Chondrocyte (in vitro differentiated cells): ENCODE data around the gene PILRA. TPM values are rescaled to one million over a fixed set of nuclear protein-coding genes. Genes with fewer than 3 reads are reported as not detected.

ENCODE experiments used
- DNase-seq: peaks from one replicate; pipeline ENCODE4 v3.0.0; 2021; ENCODE audit warnings: mixed read lengths, low spot score
- H3K27ac Mint-ChIP-seq: one replicate; pipeline ENCODE4 v1.8.0; 2021; ENCODE audit warnings: mild to moderate bottlenecking, moderate library complexity, mixed read lengths; ENCODE audit not compliant: unreplicated experiment
- H3K27me3 Mint-ChIP-seq: 2 replicates; pipeline ENCODE4 v1.8.0; 2021; ENCODE audit warnings: low read depth, mixed read lengths
- H3K36me3 Mint-ChIP-seq: 2 replicates; pipeline ENCODE4 v1.8.0; 2021; ENCODE audit warnings: low read depth, mixed read lengths
- H3K4me1 Mint-ChIP-seq: 2 replicates; pipeline ENCODE4 v1.8.0; 2021; ENCODE audit warnings: low read depth, mild to moderate bottlenecking, mixed read lengths
- H3K4me3 Mint-ChIP-seq: one replicate; pipeline ENCODE4 v1.8.0; 2021; ENCODE audit warnings: mild to moderate bottlenecking, moderate library complexity, mixed read lengths; ENCODE audit not compliant: unreplicated experiment
- H3K9me3 Mint-ChIP-seq: 2 replicates; pipeline ENCODE4 v1.8.0; 2021; ENCODE audit warnings: low read depth, mixed read lengths
- total RNA-seq: library from RNA; stranded (reverse); gene quantifications from 3 replicates; pipeline ENCODE4 v1.2.1, GENCODE V29; 2021
- TF ChIP-seq, protein P1 (sequence below): fragments of 200-600 bp; sonication (generic); IDR thresholded peaks from 2 replicates; pipeline ENCODE4 v1.5.0; 2021; ENCODE audit warnings: antibody characterized with exemption, mild to moderate bottlenecking, moderate library complexity

The PILRA gene
- total RNA-seq, 1 donor from 2014 or later = 0.60 TPM

DNA sequence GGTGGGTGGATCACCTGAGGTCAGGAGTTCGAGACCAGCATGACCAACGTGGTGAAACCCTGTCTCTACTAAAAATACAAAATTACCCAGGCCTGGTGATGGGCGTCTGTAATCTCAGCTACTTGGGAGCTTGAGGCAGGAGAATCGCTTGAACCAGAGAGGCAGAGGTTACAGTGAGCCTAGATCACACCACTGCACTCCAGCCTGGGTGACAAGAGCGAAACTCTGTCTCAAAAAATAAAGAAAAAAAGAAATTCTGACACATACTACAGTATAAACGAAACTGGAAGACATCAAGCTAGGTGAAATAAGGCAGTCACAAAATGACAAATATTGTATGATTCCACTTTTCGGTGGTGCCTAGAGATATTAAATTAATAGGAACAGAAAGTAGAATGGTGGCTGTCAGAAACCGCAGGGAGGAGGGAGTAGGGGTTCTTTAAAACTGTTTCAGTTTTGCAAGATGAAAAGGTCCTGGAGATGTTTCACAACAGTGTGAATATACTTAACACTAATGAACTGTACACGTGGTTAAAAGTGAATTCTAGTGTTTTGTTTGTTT, 23.2 kb downstream of the PILRA start:
- Mint-ChIP-seq H3K27ac (no peak overlapping the region), H3K9me3 (no peaks in the 10 kb centered on the region), H3K4me1 (no peaks in the 10 kb centered on the region), H3K36me3 (no peaks in the 10 kb centered on the region), H3K4me3 (no peak overlapping the region), H3K27me3 (peaks cover 50% of the 10 kb centered on the region)
- TF ChIP-seq, protein P1, sequence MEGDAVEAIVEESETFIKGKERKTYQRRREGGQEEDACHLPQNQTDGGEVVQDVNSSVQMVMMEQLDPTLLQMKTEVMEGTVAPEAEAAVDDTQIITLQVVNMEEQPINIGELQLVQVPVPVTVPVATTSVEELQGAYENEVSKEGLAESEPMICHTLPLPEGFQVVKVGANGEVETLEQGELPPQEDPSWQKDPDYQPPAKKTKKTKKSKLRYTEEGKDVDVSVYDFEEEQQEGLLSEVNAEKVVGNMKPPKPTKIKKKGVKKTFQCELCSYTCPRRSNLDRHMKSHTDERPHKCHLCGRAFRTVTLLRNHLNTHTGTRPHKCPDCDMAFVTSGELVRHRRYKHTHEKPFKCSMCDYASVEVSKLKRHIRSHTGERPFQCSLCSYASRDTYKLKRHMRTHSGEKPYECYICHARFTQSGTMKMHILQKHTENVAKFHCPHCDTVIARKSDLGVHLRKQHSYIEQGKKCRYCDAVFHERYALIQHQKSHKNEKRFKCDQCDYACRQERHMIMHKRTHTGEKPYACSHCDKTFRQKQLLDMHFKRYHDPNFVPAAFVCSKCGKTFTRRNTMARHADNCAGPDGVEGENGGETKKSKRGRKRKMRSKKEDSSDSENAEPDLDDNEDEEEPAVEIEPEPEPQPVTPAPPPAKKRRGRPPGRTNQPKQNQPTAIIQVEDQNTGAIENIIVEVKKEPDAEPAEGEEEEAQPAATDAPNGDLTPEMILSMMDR = no peak
- DNase-seq = no peak

- Mint-ChIP-seq H3K36me3 (no peaks in the 10 kb centered on the region), H3K4me3 (no peak overlapping the region), H3K27ac (peak overlapping the region; percentile 18), H3K9me3 (no peaks in the 10 kb centered on the region), H3K27me3 (peaks cover 44% of the 10 kb centered on the region), H3K4me1 (no peaks in the 10 kb centered on the region)
- DNase-seq = no peak
- TF ChIP-seq, protein P1 = no peak
These were observed 24.2 kb downstream of the PILRA start for GRCh38 chr7:100397315-100398081.

GRCh38 chr7:100398239-100398638, 25.0 kb downstream of the PILRA start:
- TF ChIP-seq, protein P1 = no peak
- peaks cover 44% of the 10 kb centered on the region for H3K27me3 Mint-ChIP-seq
- H3K36me3 Mint-ChIP-seq = no peaks in the 10 kb centered on the region
- no peak overlapping the region for H3K4me3 Mint-ChIP-seq
- DNase-seq = no peak
- H3K4me1 Mint-ChIP-seq = no peaks in the 10 kb centered on the region
- H3K9me3 Mint-ChIP-seq = no peaks in the 10 kb centered on the region
- H3K27ac Mint-ChIP-seq = no peak overlapping the region

DNA sequence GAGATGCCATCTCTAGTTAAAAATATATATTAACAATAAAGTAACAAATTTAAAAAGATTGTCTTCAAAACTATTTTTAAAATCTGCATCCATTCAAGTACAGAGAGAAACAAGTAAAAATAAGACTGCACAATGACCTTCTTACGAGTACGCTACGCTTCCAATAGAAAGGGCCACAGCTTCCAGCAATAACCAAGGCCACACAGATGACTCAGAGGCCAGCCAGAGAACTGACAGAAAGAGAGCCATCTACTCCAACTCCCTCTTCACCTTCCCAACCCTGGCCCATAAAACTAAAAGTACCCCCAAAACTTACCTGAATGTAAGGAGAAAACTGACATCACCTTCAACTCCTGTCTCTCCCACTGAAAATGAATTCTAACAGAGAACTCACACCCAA, 26.8 kb downstream of the PILRA start:
- no peak for DNase-seq
- H3K4me3 Mint-ChIP-seq = no peak overlapping the region
- no peaks in the 10 kb centered on the region for H3K9me3 Mint-ChIP-seq
- no peak overlapping the region for H3K27ac Mint-ChIP-seq
- TF ChIP-seq, protein P1 = no peak
- peaks cover 35% of the 10 kb centered on the region for H3K27me3 Mint-ChIP-seq
- H3K36me3 Mint-ChIP-seq = no peaks in the 10 kb centered on the region
- no peaks in the 10 kb centered on the region for H3K4me1 Mint-ChIP-seq

- no peak overlapping the region for H3K27ac Mint-ChIP-seq
- no peaks in the 10 kb centered on the region for H3K4me1 Mint-ChIP-seq
- no peak overlapping the region for H3K4me3 Mint-ChIP-seq
- H3K9me3 Mint-ChIP-seq = no peaks in the 10 kb centered on the region
- H3K36me3 Mint-ChIP-seq = no peaks in the 10 kb centered on the region
- no peak for DNase-seq
- TF ChIP-seq, protein P1 = peak; percentile 33
- H3K27me3 Mint-ChIP-seq = peaks cover 34% of the 10 kb centered on the region
These were observed 27.4 kb downstream of the PILRA start for GRCh38 chr7:100400656-100401055.
